Fibroblast of skin of right quadriceps (primary cell): ENCODE results near the gene MYO16.

Experiments
- DNase-seq: peaks from one replicate; pipeline ENCODE4 v3.0.0-alpha.2; 2013

Gene MYO16

GRCh38 chr13:108947551-108948030 is 318.2 kb downstream of the MYO16 start:
- DNase-seq: peak; percentile 78

- no peak for DNase-seq
Observed at GRCh38 chr13:108948251-108948671, 318.9 kb downstream of the MYO16 start.

GRCh38 chr13:108950333-108951010 is 321.1 kb downstream of the MYO16 start:
- DNase-seq: no peak

DNA sequence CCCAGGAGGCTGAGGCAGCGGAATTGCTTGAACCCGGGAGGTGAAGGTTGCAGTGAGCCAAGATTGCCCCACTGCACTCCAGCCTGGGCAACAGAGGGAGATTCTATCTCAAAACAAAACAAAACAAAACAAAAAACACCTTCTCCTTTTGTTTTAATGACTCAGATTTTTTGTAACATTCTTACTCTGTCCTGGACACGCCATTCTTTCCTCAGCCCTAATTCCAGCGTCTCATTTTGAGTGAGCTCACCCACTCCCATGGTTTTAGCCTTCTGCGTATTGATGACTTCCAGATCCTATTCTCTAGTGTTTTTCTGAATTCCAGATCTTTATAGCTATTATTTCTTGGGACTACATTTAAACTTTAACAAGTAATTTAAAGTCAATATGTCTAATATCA is 326.3 kb downstream of the MYO16 start:
- no peak for DNase-seq

DNA sequence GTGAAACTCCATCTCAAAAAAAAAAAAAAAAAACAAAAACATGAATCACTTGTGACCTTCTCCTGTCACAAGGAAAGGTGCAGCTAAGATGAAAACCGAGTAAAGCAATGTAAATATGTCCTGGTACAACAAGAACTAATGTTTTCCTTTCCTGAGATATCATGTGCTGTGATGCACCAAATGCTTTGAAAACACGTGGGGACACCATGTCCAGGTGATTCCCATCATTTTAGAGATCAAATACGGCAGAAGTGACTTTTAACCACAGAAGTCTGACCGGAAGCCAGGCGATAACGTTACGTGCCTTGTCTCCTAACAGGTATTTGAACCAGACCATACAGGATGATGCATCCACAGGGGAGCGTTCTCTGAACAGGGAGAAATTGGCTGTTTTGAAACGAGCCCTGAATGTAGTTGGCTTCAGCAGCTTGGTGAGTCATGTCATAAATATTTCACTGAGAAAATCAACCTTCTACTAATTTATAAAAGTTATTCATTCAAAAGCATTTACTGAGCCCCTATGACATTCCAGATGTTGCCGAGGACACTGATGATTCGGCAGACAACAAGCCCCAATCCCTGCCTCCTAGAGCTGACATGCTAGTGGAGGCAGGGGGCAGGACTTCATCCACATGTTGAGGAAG is 328.1 kb downstream of the MYO16 start:
- DNase-seq: peak; percentile 89

DNA sequence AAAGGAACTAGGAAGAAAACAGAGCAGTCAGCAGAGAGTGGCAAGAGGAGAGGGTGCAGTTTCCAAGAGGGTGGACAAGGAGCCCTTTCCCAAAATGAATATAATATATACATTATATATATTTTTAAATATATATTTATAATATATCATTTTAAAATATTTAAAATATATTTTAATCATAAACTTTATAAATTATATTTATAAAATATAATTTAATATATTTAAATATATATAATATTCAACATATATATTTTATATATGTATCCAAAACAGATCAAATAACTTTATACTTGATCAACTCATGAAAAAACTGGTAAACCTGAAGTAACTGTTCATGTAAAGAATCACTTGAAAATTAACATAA is 328.6 kb downstream of the MYO16 start:
- DNase-seq: no peak

- DNase-seq: no peak
Observed at GRCh38 chr13:108959234-108959633, 329.8 kb downstream of the MYO16 start.

GRCh38 chr13:108960006-108960405 is 330.6 kb downstream of the MYO16 start:
- no peak for DNase-seq

- DNase-seq: peak; percentile 51
Observed at GRCh38 chr13:108961542-108962125, 332.2 kb downstream of the MYO16 start.

- peak; percentile 22 for DNase-seq
Observed at GRCh38 chr13:108962654-108963053, 333.2 kb downstream of the MYO16 start.

- no peak for DNase-seq
Observed at GRCh38 chr13:108963276-108963810, 333.9 kb downstream of the MYO16 start.

GRCh38 chr13:108963846-108964600 is 334.6 kb downstream of the MYO16 start:
- peak; percentile 69 for DNase-seq

GRCh38 chr13:108964606-108965005 is 335.2 kb downstream of the MYO16 start:
- DNase-seq: peak; percentile 31

GRCh38 chr13:108967371-108967770 is 338.0 kb downstream of the MYO16 start:
- no peak for DNase-seq

GRCh38 chr13:108968566-108968965 is 339.2 kb downstream of the MYO16 start:
- DNase-seq: no peak

DNA sequence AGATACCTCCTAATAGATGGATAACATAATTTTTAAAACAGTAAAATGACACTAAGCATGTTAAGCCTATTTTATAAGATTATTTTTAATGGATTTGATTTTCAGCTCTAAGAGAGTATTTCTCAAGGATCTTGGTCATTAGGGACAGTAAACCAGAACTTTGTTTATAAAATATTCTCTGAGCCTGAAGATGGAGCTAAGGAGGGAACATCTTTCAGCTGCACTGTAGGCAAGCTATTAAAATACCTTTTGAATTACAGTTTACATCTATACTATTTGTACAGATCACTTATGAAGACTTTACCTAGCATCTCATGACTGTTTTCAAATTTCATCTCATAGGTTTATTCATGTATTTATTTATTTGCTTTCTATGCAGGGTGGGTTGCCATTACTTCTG is 345.3 kb downstream of the MYO16 start:
- DNase-seq: no peak

DNA sequence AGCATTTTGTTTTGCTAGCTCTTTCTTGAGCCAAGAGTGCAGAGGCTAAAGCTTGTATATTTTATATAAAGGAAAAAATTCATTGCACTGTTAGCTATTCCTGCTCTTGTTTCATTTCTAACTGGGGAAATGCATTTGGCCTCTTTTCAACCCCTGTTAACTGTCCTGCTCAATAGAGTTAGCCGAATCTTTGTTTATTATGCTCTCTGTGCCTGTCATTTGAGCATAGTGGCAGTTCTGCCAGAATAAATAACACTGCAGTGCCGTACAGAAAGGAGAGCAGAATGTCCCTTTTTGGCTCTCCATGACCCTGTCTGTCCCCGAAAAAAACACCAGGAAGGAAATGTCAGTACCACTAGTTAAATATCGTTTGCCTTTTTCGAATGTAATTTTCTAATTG is 350.8 kb downstream of the MYO16 start:
- no peak for DNase-seq

DNA sequence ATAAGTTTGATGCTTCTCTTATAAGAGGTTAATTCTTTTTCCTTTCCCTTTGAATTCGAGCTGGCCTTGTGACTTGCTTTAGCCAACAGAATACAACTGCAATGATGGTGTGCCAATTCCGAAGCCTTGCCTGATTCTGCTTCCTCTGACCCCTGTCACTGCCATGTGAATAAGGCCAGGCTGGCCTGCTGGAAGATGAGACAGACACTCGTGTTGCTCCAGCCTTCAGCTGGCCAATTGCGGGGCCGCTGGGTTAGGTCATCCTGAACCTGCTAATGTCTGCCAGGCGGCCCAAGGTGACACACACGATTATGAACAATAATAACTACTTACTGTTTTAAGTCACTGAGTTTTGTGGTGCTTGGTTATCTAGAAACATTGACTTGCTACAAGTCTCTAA is 352.0 kb downstream of the MYO16 start:
- no peak for DNase-seq

- no peak for DNase-seq
Observed at GRCh38 chr13:108983273-108983672, 353.9 kb downstream of the MYO16 start.

DNA sequence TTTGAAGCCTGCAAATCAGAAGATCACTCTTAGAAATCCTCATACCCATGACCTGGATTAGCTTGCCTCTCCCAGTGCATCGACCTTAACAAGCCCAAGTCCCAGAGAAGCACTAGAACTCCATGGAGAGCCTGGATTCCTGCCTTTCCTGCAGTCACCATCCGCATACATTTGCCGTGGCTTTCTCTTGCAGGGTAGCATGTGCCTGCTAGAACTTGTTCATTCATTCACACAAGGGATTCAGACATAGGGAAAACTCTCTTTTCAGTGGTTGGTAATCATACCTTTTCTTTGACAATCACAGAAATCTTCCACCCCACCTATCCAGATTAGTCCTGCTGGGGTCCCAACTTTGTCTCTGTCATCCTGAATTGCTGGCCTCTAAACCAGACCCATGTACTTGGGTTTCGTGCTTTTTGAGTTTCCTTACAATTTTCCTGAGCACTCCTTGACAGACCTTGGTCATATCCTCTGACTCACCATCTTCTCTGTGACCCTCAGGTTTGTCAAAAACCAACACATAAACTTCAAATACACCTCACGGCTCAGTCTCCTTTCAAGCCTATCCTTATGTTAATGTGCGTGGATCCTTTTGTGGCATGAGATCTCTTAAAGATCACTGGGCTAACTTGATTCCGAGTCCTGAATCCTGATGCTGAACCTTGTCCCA is 355.0 kb downstream of the MYO16 start:
- no peak for DNase-seq

GRCh38 chr13:108985166-108985565 is 355.8 kb downstream of the MYO16 start:
- DNase-seq: no peak

DNA sequence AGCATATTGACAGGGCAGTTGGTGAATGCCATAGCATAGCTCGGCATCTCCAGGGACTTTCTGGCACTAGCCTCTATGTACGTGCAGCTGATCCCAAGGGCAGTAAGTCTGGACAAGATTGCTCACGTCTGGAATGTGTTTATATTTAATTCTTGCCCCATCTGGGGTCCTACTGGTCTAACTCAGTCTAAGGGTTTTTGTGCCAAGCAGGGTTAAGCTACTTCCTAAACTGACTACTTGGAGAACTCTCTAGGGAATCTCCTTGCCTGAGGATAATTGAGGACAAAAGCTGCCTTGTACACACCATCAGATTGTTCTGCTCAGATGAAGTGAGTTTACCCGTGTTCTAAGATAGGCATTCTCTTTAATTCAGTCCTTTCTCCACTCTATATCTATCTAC is 358.1 kb downstream of the MYO16 start:
- peak; percentile 59 for DNase-seq

DNA sequence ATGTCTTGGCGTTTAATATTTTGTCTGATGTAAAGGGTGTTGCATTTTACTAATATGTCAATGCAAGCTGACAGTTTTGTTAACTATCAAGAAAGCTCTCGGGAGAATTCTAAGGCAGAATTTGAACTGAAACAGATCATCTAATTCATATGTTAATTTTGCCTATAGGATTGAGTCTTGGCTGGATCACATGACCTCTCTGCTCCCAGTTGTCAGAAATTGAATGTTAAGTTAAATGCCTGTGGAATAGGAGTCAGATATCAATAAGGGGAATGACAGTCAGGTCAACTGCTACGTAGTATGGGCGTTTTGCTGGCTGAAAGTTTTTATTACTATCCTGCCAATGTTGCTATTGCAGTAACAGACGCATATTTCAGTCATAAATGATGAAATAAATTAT is 358.5 kb downstream of the MYO16 start:
- DNase-seq: peak; percentile 11
